Brain microvascular endothelial cell (primary cell): ENCODE results near the gene CHN2.

Experiments used
- DNase-seq: peaks from one replicate; pipeline ENCODE4 v3.0.0-alpha.2; 2020
- H3K27ac ChIP-seq: fragments of 250-450 bp; sonication (Bioruptor Pico); 2 replicates; pipeline ENCODE4 v1.5.1; 2020; ENCODE audit warnings: mild to moderate bottlenecking, moderate library complexity
- H3K27me3 ChIP-seq: fragments of 250-450 bp; sonication (Bioruptor Pico); replicated peaks from 2 replicates; pipeline ENCODE4 v1.5.1; 2020; ENCODE audit warnings: mild to moderate bottlenecking
- H3K36me3 ChIP-seq: fragments of 250-450 bp; sonication (Bioruptor Pico); replicated peaks from 2 replicates; pipeline ENCODE4 v1.5.1; 2020; ENCODE audit warnings: mild to moderate bottlenecking
- H3K4me3 ChIP-seq: 2 replicates; pipeline ENCODE4 v1.5.1; 2011; ENCODE audit warnings: low read depth, mild to moderate bottlenecking, control low read depth, low read length, moderate library complexity
- in situ Hi-C: cut with HindIII; loops from 2 replicates; pipeline ENCODE4 v1.10.0; 2017; ENCODE audit warnings: low sequenced_read_pairs, low pct_ligation_motif_present
- TF ChIP-seq, protein P1 (sequence below): IDR thresholded peaks from 2 replicates; pipeline ENCODE4 v1.5.1; 2011; ENCODE audit warnings: low read depth, mild to moderate bottlenecking, moderate library complexity, low read length, control low read depth, inconsistent platforms; ENCODE audit errors: missing control alignments

CHN2 gene

GRCh38 chr7:29299086-29299485 is 104.5 kb downstream of the CHN2 start:
- no peak for DNase-seq
- in situ Hi-C loops: no loop called here
- TF ChIP-seq, protein P1, sequence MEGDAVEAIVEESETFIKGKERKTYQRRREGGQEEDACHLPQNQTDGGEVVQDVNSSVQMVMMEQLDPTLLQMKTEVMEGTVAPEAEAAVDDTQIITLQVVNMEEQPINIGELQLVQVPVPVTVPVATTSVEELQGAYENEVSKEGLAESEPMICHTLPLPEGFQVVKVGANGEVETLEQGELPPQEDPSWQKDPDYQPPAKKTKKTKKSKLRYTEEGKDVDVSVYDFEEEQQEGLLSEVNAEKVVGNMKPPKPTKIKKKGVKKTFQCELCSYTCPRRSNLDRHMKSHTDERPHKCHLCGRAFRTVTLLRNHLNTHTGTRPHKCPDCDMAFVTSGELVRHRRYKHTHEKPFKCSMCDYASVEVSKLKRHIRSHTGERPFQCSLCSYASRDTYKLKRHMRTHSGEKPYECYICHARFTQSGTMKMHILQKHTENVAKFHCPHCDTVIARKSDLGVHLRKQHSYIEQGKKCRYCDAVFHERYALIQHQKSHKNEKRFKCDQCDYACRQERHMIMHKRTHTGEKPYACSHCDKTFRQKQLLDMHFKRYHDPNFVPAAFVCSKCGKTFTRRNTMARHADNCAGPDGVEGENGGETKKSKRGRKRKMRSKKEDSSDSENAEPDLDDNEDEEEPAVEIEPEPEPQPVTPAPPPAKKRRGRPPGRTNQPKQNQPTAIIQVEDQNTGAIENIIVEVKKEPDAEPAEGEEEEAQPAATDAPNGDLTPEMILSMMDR: no peak
- H3K4me3 ChIP-seq: no peak overlapping the region
- no peak overlapping the region for H3K27ac ChIP-seq
- no peaks in the 10 kb centered on the region for H3K36me3 ChIP-seq
- H3K27me3 ChIP-seq: no peaks in the 10 kb centered on the region

DNA sequence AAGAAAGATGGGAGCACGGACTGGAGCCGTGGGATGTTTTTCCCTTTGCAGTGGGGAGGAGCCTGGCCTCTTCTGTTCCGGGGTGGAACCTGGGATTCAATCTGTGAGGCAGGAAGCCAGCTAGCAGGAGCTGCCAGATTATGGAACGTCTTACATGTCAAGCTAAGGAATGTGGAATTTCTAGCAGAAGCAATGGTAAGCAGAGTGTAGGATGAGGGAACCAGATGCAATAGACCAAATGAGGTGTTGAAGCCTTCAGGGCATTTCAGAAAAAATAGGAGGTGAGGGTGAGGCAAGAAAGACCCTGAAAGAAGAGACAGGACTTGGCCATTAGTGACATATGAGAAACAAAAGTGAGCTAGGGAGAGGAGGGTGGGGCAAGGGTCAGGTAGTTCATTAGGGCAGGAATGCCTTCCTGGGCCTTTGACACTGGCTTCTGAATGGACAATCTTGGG is 105.5 kb downstream of the CHN2 start:
- Histone ChIP-seq H3K4me3 (no peak overlapping the region), H3K27ac (no peak overlapping the region), H3K36me3 (no peaks in the 10 kb centered on the region), H3K27me3 (no peaks in the 10 kb centered on the region)
- in situ Hi-C loops: no loop called here
- DNase-seq: no peak
- TF ChIP-seq, protein P1: no peak

DNA sequence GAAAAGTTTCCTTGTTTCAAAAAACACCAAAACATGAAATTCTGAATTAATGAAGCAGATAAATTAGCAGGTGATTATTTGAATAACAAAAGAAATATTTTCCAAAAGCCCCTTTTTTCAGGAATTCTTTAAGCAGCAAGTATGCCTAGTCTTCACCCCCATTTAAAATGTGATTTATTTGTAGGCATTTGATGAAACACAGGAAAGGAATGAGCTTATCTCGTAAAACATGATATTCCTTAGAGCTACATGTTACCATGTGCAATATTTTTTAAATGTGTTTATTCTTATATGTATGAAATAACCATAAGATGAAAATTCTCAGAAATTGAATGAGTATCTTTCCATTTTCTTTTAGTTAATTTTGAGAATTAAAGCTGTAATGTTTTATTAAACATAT is 106.1 kb downstream of the CHN2 start:
- no peak for DNase-seq
- TF ChIP-seq, protein P1: no peak

DNA sequence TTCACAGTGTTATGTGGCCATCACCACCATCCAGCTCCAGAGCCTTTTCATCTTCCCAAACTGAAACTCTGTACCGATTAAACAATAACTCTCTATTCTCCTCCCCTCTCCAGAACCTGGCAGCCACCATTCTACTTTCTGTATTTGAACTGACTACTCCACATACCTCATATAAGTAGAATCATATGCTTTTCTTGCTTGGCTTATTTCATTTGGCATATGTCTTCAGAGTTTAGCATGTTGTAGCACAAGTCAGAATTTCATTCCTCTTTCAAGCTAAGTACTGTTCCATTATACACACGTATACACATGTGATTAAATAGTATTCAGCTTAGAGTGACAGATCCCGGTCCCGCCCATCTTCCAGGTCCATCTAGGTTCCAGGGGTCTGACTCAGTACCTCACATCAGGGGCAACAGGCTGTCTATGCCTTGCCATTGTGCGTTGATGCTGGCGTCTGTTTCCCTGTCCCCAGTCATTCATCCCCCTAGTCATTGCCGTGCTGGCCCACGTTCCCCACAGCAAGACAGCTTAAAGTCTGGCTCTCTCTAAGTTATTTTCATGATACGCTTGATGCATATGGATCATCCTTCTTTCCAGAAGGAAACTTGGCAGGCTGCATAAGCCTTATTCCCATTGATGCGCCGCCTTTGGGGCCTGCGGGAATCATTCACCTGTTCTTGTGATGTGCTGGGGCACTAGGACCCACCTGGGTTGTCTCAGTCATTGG is 108.3 kb downstream of the CHN2 start:
- Histone ChIP-seq H3K4me3 (no peak overlapping the region), H3K36me3 (no peaks in the 10 kb centered on the region), H3K27ac (no peak overlapping the region), H3K27me3 (no peaks in the 10 kb centered on the region)
- no peak for DNase-seq
- TF ChIP-seq, protein P1: no peak
- in situ Hi-C loops: no loop called here

More for the DNA sequence above, 106.1 kb downstream of the CHN2 start:
- H3K27me3 ChIP-seq: no peaks in the 10 kb centered on the region
- no peak overlapping the region for H3K27ac ChIP-seq
- H3K36me3 ChIP-seq: no peaks in the 10 kb centered on the region
- no peak overlapping the region for H3K4me3 ChIP-seq
- in situ Hi-C loops: no loop called here

GRCh38 chr7:29304756-29305155 is 110.2 kb downstream of the CHN2 start:
- H3K36me3 ChIP-seq: no peaks in the 10 kb centered on the region
- TF ChIP-seq, protein P1: no peak
- no peak overlapping the region for H3K4me3 ChIP-seq
- H3K27me3 ChIP-seq: no peaks in the 10 kb centered on the region
- no peak overlapping the region for H3K27ac ChIP-seq
- in situ Hi-C loops: no loop called here
- no peak for DNase-seq
